ENCODE measurements around the gene GFOD1.

GFOD1 gene

GRCh38 chr6:13396241-13396792, 91.1 kb downstream of the GFOD1 start:
- no peak for TF ChIP-seq ZBTB7A (IDR thresholded peaks at IDR 0.05; ENCODE audit: low read depth)
- no peak for TF ChIP-seq USF1 (IDR thresholded peaks at IDR 0.05)
- TF ChIP-seq TCF12 (IDR thresholded peaks at IDR 0.05; ENCODE audit: low read depth), result no peak
- no peak for TF ChIP-seq EP300 (IDR thresholded peaks at IDR 0.05; ENCODE audit: borderline replicate concordance)
- TF ChIP-seq FOXM1 (IDR thresholded peaks at IDR 0.05; ENCODE audit: borderline replicate concordance, low read depth), result no peak
- TF ChIP-seq TAF1 (IDR thresholded peaks at IDR 0.05; ENCODE audit: low read depth), result no peak
- no peak for TF ChIP-seq CREB1 (IDR thresholded peaks at IDR 0.05; ENCODE audit: low read depth)
- TF ChIP-seq REST (IDR thresholded peaks at IDR 0.05; ENCODE audit: low read depth), result no peak

DNA sequence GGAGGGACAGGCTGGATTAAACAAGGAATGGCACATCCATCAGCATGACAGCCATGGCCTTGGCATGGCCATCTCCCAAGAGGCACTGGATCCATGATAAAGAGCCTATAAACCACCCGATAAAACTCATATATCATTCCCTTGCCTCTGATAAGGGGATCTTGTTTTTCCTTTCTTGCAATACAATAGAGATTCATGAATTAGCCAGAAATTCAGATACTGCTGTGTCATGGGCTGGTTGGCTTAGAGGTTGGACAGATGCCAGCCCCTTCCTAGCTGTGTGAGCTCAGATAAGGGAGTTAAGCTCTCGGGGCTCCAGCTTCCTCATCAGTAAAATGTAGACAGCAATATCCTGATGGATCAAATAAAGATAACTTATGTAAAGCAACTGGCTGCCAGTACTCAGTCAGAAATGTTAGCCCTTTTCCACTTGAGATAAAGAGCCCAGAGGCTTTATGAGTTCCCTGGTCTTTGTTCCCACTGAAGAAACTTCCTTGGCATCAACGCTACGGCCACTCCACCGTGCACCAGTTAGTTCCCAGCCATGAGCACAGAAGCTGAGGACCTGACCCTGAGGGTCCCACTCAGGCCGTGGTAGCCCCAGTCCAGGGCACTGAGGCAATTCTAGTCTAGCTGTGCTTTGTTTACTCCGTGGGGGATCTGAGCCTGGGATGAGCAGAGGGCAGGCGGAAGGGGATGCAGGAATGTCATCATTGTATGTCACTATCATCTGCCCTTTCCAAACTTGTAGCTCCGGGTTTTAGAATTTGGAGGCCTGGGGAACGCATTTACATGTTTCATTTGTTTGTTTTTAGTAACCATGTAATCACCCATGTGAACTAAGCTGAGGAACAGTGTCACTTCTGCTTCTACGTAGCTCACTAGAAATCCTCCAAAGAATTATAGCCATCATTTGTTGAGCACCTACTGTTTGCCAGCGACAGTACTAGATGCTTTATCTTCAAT, 91.8 kb downstream of the GFOD1 start:
- TF ChIP-seq NFIC (IDR thresholded peaks at IDR 0.05) (peak; percentile 82), TEAD4 (IDR thresholded peaks at IDR 0.05) (0 out of 2 replicates have a peak, but pooled peaks have one; percentile 12), USF1 (IDR thresholded peaks at IDR 0.05) (no peak), TCF12 (IDR thresholded peaks at IDR 0.05; ENCODE audit: low read depth) (0 out of 2 replicates have a peak, but pooled peaks have one; percentile 34)

- TF ChIP-seq TCF12 (IDR thresholded peaks at IDR 0.05; ENCODE audit: low read depth) (no peak), ZBTB7A (IDR thresholded peaks at IDR 0.05; ENCODE audit: low read depth) (no peak), TAF1 (IDR thresholded peaks at IDR 0.05; ENCODE audit: low read depth) (no peak), CREB1 (IDR thresholded peaks at IDR 0.05; ENCODE audit: low read depth) (no peak), CEBPB (IDR thresholded peaks at IDR 0.05) (no peak), NFIC (IDR thresholded peaks at IDR 0.05) (no peak), USF1 (IDR thresholded peaks at IDR 0.05) (no peak)
Measured at GRCh38 chr6:13392462-13392861, 94.9 kb downstream of the GFOD1 start.

DNA sequence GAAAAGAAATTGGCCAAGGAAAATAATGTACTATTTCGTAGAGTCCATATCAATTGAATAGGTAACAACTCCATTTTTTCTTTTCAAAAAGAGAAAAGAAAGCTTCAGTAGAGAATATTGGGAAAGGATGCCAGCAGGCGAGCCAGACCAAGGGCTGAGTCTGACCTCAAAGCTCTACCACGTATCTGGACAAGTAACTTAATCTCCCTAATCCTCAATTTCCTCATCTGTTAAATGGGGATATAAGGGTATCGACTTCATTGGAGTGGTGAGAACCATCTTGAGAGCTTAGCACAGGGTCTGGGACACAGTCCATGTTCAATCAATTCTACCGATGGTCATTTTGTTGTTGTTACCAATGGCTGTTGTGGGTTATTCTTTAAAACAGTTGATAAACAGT, 95.9 kb downstream of the GFOD1 start:
- TF ChIP-seq USF1 (IDR thresholded peaks at IDR 0.05), result no peak
- no peak for TF ChIP-seq TCF12 (IDR thresholded peaks at IDR 0.05; ENCODE audit: low read depth)
- no peak for TF ChIP-seq NFIC (IDR thresholded peaks at IDR 0.05)
- no peak for TF ChIP-seq CREB1 (IDR thresholded peaks at IDR 0.05; ENCODE audit: low read depth)
- no peak for TF ChIP-seq CEBPB (IDR thresholded peaks at IDR 0.05)
- no peak for TF ChIP-seq EP300 (IDR thresholded peaks at IDR 0.05; ENCODE audit: borderline replicate concordance)
- TF ChIP-seq MAX (IDR thresholded peaks at IDR 0.05), result no peak
- TF ChIP-seq YY1 (IDR thresholded peaks at IDR 0.05; ENCODE audit: low read depth), result no peak
- no peak for TF ChIP-seq EGR1 (IDR thresholded peaks at IDR 0.05)
- no peak for TF ChIP-seq FOXM1 (IDR thresholded peaks at IDR 0.05; ENCODE audit: borderline replicate concordance, low read depth)
- no peak for TF ChIP-seq RAD21 (IDR thresholded peaks at IDR 0.05; ENCODE audit: low read depth)
- no peak for TF ChIP-seq ZBTB7A (IDR thresholded peaks at IDR 0.05; ENCODE audit: low read depth)
- no peak for TF ChIP-seq TEAD4 (IDR thresholded peaks at IDR 0.05)
- no peak for TF ChIP-seq TAF1 (IDR thresholded peaks at IDR 0.05; ENCODE audit: low read depth)
- no peak for TF ChIP-seq REST (IDR thresholded peaks at IDR 0.05; ENCODE audit: low read depth)

DNA sequence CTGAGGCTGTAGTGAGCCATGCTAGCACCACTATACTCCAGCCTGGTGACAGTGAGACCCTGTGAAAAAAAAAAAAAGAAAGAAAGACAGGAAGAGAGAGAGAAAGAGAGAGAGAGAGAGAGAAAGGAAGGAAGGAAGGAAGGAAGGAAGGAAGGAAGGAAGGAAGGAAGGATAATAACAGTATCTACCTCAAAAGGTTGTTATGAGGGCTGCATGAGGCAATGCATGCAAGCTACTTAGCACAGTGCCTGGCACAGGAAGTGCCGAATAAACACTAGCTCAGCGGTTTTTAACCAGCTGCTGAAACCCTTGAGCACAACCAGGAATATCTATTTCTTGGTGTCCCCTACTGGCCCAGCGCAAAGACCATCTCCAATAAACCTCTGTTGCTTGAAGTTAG, 96.7 kb downstream of the GFOD1 start:
- TF ChIP-seq ZBTB7A (IDR thresholded peaks at IDR 0.05; ENCODE audit: low read depth) (no peak), REST (IDR thresholded peaks at IDR 0.05; ENCODE audit: low read depth) (no peak), TAF1 (IDR thresholded peaks at IDR 0.05; ENCODE audit: low read depth) (no peak), RAD21 (IDR thresholded peaks at IDR 0.05; ENCODE audit: low read depth) (no peak), MAX (IDR thresholded peaks at IDR 0.05) (no peak), NFIC (IDR thresholded peaks at IDR 0.05) (no peak), CEBPB (IDR thresholded peaks at IDR 0.05) (no peak), TCF12 (IDR thresholded peaks at IDR 0.05; ENCODE audit: low read depth) (no peak)
